ENCODE results near the gene TRIP12.
"Not testable (repeated sequence)": the region's sequence is repeated elsewhere in the genome, so short reads cannot be mapped to it uniquely, and the experiment has no call there.

TRIP12 gene

GRCh38 chr2:229794636-229795035, 127.2 kb downstream of the TRIP12 start:
- DNase-seq (ENCODE audit: low read depth in 1 of 2, low spot score in 1 of 2) = no peak
- H3K4me3 ChIP-seq (replicated peaks; ENCODE audit: insufficient read depth, low read length) = no peak overlapping the region
- TF ChIP-seq SPI1 (IDR thresholded peaks at IDR 0.05; ENCODE audit: borderline replicate concordance, low read depth) = no peak
- no peak for TF ChIP-seq CTCF (IDR thresholded peaks at IDR 0.05; ENCODE audit: insufficient read depth, low read length)
- TF ChIP-seq REST (IDR thresholded peaks at IDR 0.05; ENCODE audit: insufficient replicate concordance, low read depth) = no peak
- no peak for TF ChIP-seq GABPA (IDR thresholded peaks at IDR 0.05; ENCODE audit: low read depth)
- TF ChIP-seq POLR2AphosphoS5 (IDR thresholded peaks at IDR 0.05; ENCODE audit: low read depth) = no peak
- no peak overlapping the region for H3K27ac ChIP-seq (replicated peaks)
- no peaks in the 10 kb centered on the region for H3K27me3 ChIP-seq (ENCODE audit: insufficient read depth, poor library complexity, severe bottlenecking)

GRCh38 chr2:229786289-229786688, 135.5 kb downstream of the TRIP12 start:
- not testable (repeated sequence) for H3K27me3 ChIP-seq (ENCODE audit: insufficient read depth, poor library complexity, severe bottlenecking); H3K27ac ChIP-seq (replicated peaks); DNase-seq (ENCODE audit: low read depth in 1 of 2, low spot score in 1 of 2); H3K4me3 ChIP-seq (replicated peaks; ENCODE audit: insufficient read depth, low read length)

GRCh38 chr2:229784791-229785190, 137.0 kb downstream of the TRIP12 start:
- TF ChIP-seq REST (IDR thresholded peaks at IDR 0.05; ENCODE audit: insufficient replicate concordance, low read depth) (no peak), POLR2AphosphoS5 (IDR thresholded peaks at IDR 0.05; ENCODE audit: low read depth) (no peak), SPI1 (IDR thresholded peaks at IDR 0.05; ENCODE audit: borderline replicate concordance, low read depth) (no peak), CTCF (IDR thresholded peaks at IDR 0.05; ENCODE audit: insufficient read depth, low read length) (no peak), GABPA (IDR thresholded peaks at IDR 0.05; ENCODE audit: low read depth) (no peak)
- H3K4me3 ChIP-seq (replicated peaks; ENCODE audit: insufficient read depth, low read length) = no peak overlapping the region
- DNase-seq (ENCODE audit: low read depth in 1 of 2, low spot score in 1 of 2) = no peak

GRCh38 chr2:229783108-229783721, 138.6 kb downstream of the TRIP12 start:
- DNase-seq (ENCODE audit: low read depth in 1 of 2, low spot score in 1 of 2) = no peak

More at GRCh38 chr2:229784791-229785190, 137.0 kb downstream of the TRIP12 start:
- Histone ChIP-seq H3K27me3 (ENCODE audit: insufficient read depth, poor library complexity, severe bottlenecking) (no peaks in the 10 kb centered on the region), H3K27ac (replicated peaks) (no peak overlapping the region)

More at GRCh38 chr2:229783108-229783721, 138.6 kb downstream of the TRIP12 start:
- Histone ChIP-seq H3K27ac (replicated peaks) (no peak overlapping the region), H3K27me3 (ENCODE audit: insufficient read depth, poor library complexity, severe bottlenecking) (no peaks in the 10 kb centered on the region), H3K4me3 (replicated peaks; ENCODE audit: insufficient read depth, low read length) (no peak overlapping the region)
- TF ChIP-seq SPI1 (IDR thresholded peaks at IDR 0.05; ENCODE audit: borderline replicate concordance, low read depth) (no peak), POLR2AphosphoS5 (IDR thresholded peaks at IDR 0.05; ENCODE audit: low read depth) (no peak), CTCF (IDR thresholded peaks at IDR 0.05; ENCODE audit: insufficient read depth, low read length) (no peak), REST (IDR thresholded peaks at IDR 0.05; ENCODE audit: insufficient replicate concordance, low read depth) (no peak), GABPA (IDR thresholded peaks at IDR 0.05; ENCODE audit: low read depth) (no peak)
